Adrenal gland (tissue), 12 donors: ENCODE results near the gene COL6A3. TPM values are rescaled to one million over a fixed set of nuclear protein-coding genes. Genes with fewer than 3 reads are reported as not detected.
A peak's percentile ranks its signal among the peaks of the same experiment; 100 is the strongest.

Experiments used
- DNase-seq, 7 donors: peaks; one replicate each; pipeline ENCODE4 v3.0.0-alpha.2; 2019 to 2020
- H3K27ac ChIP-seq, 5 donors: fragments of 200-600 bp; sonication (generic) in 4 of 5; 1 replicate in 3 of 5; 2 replicates in 2 of 5; pipeline versions ENCODE4 v1.5.1 to v1.8.0; 2016 to 2020; ENCODE audit warnings: mild to moderate bottlenecking in 1 of 5
- H3K27me3 ChIP-seq: fragments of 200-600 bp; 2 replicates; pipeline ENCODE4 v1.8.0; 2021
- H3K36me3 ChIP-seq, 2 donors: fragments of 200-600 bp; replicated peaks in 1 of 2; 1 replicate in 1 of 2; 2 replicates in 1 of 2; pipeline versions ENCODE4 v1.5.1 to v1.8.0; 2018 to 2022
- H3K4me1 ChIP-seq, 2 donors: fragments of 200-600 bp; replicated peaks in 1 of 2; 1 replicate in 1 of 2; 2 replicates in 1 of 2; pipeline versions ENCODE4 v1.5.1 to v1.8.0; 2018 to 2021
- H3K4me3 ChIP-seq, 4 donors: fragments of 200-600 bp; sonication (generic) in 3 of 4; one replicate each; pipeline ENCODE4 v1.5.1; 2016 to 2018
- H3K9me3 ChIP-seq, 3 donors: fragments of 200-600 bp; sonication (generic) in 1 of 3; replicated peaks in 1 of 3; 1 replicate in 2 of 3; 2 replicates in 1 of 3; pipeline versions ENCODE4 v1.5.1 to v1.8.0; 2016 to 2021
- POLR2A ChIP-seq, 2 donors: fragments of 450-650 bp; IDR thresholded peaks; one replicate each; pipeline ENCODE4 v1.6.1; 2017; ENCODE audit warnings: antibody characterized with exemption in 2 of 2, mild to moderate bottlenecking in 2 of 2, moderate library complexity in 1 of 2
- WGBS, 4 donors: extraction: QIAGEN DNeasy Blood & Tissue Kit in 2 of 4; methylation state at CpG; one replicate each; pipeline versions ENCODE4 v1.1.5 to v1.1.7; 2013 to 2017; 5-methylcytosine and 5-hydroxymethylcytosine counted together
- intact Hi-C, 2 donors: fragments of 100-400 bp; cut with DNase I; formaldehyde crosslinking; loops; one replicate each; pipeline versions ENCODE4 v1.14.1 to v1.15.0; 2022 to 2023
- polyA plus RNA-seq, 3 donors: library from polyadenylated mRNA; stranded (reverse); fragments of 200-250 nt in 2 of 3; fragments of 350-450 nt in 1 of 3; fragmentation: Illumina TruSeq in 1 of 3; extraction: RNeasy Lipid Tissue Mini Kit (QIAGEN cat#74804) in 1 of 3; gene quantifications; one replicate each; pipeline ENCODE4 v1.2.3, GENCODE V29; 2013 to 2014
- total RNA-seq, 9 donors: library from RNA; depleted of rRNA in 4 of 9; stranded (reverse); fragments of >200 nt in 4 of 9; fragments of 120-200 nt in 1 of 9; fragmentation: NEBNext Ultra II Directional in 1 of 9; extraction: Animal tissue kit (Norgen Biotek cat#: 25700) in 1 of 9; gene quantifications; one replicate each; pipeline versions ENCODE4 v1.1.0 to v1.2.4, GENCODE V29; 2013 to 2023
- TF ChIP-seq, protein P1 (sequence below), 6 experiments: fragments of 450-650 bp in 4 of 6; fragments of 200-600 bp in 2 of 6; sonication (generic) in 1 of 6; IDR thresholded peaks; 1 replicate in 5 of 6; 2 replicates in 1 of 6; pipeline versions ENCODE4 v1.5.1 to v1.8.0; 2016 to 2021; ENCODE audit warnings: antibody characterized with exemption in 6 of 6, mild to moderate bottlenecking in 2 of 6, moderate library complexity in 1 of 6
- donor health status: healthy with polysubstance abuse.
- donor health status: Bipolar disorder and iron deficiency.
- donor health status: DM: yes; HTN: yes; CAD: no.
- donor health status: DM: no; HTN: no; CAD: no.
- donor health status: DM: no; HTN: no; CAD: no.
- donor health status: DM: yes; HTN: yes; CAD: no.

COL6A3 gene
- total and polyA plus RNA-seq, 12 donors: 15.5 to 69.4 (median 33.1) TPM

DNA sequence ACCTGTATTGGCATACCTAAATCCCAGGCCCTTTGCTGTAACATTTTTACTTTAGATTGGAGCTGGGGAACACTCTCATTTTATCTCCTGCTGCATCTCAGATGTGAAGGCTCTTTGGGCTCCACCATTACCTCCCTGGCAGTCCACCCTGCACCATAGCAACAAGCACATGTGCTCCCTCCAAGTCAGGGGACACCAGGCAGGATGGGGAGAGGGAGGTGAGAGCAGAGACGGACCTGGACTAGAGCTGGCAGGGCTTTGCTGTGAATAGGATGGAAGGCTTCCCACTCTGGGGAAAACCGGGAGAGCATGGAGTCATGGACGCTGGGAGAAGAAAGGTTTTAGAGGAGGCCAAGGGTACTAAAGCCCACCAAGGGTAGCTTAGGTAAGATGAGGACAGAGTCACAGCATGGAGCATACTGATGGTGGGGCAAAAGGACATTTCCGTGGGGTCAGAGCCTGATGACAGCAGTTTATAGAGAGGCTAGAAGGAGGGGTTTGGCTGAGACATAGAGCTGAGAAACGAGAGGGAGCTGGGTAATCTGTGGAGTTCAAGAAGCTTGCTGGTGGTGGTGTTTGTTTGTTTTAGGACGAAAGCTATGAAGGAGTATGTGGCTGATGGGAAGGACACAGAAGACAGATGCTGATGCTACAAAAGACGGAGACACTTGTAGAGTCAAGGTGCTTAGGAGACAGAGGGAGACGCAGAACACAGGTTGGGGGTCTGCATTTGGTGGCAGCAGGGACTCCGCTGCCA, 134.8 kb downstream of the COL6A3 start:
- no peaks in the 10 kb centered on the region for H3K36me3 ChIP-seq
- H3K27me3 ChIP-seq: no peaks in the 10 kb centered on the region
- H3K4me3 ChIP-seq: no peak overlapping the region
- intact Hi-C loops: no loop called here
- DNase-seq: no peak
- 77 to 84% (median 83%) methylated on average over 9 of the region's 9 CpGs for WGBS, 4 donors
- H3K4me1 ChIP-seq: peaks cover 0 to 24% of the 10 kb centered on the region in 2 donors
- H3K9me3 ChIP-seq: no peaks in the 10 kb centered on the region
- H3K27ac ChIP-seq: peak overlapping the region in 3 of 5 donors; percentile 7 to 59 (median 53)
- no peak for TF ChIP-seq POLR2A (IDR thresholded peaks at IDR 0.05)
- TF ChIP-seq, protein P1, sequence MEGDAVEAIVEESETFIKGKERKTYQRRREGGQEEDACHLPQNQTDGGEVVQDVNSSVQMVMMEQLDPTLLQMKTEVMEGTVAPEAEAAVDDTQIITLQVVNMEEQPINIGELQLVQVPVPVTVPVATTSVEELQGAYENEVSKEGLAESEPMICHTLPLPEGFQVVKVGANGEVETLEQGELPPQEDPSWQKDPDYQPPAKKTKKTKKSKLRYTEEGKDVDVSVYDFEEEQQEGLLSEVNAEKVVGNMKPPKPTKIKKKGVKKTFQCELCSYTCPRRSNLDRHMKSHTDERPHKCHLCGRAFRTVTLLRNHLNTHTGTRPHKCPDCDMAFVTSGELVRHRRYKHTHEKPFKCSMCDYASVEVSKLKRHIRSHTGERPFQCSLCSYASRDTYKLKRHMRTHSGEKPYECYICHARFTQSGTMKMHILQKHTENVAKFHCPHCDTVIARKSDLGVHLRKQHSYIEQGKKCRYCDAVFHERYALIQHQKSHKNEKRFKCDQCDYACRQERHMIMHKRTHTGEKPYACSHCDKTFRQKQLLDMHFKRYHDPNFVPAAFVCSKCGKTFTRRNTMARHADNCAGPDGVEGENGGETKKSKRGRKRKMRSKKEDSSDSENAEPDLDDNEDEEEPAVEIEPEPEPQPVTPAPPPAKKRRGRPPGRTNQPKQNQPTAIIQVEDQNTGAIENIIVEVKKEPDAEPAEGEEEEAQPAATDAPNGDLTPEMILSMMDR (IDR thresholded peaks at IDR 0.05): no peak

DNA sequence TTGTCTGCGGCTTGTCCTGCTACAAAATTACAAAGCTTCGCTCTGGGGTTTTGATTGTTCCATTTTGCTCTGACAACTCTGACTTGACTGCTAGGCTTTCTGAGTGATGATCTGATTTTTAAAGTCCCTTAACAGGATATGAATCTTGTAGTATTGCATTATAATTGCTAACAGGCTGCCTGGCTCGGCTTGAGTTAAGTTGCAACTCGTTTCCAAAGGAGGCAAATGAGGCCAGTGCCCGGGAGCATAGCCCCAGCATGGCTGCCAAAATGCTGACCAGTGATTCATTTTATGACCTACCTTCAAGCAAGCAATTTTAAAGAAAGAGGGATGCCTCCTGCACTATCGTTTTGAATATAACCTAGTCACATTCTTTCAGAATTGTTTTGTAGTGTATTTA, 135.4 kb downstream of the COL6A3 start:
- peak; percentile 53 to 92 (median 72) for DNase-seq
- WGBS, 4 donors: 39 to 47% (median 44%) methylated on average over 6 of the region's 6 CpGs
- H3K4me3 ChIP-seq: no peak overlapping the region

DNA sequence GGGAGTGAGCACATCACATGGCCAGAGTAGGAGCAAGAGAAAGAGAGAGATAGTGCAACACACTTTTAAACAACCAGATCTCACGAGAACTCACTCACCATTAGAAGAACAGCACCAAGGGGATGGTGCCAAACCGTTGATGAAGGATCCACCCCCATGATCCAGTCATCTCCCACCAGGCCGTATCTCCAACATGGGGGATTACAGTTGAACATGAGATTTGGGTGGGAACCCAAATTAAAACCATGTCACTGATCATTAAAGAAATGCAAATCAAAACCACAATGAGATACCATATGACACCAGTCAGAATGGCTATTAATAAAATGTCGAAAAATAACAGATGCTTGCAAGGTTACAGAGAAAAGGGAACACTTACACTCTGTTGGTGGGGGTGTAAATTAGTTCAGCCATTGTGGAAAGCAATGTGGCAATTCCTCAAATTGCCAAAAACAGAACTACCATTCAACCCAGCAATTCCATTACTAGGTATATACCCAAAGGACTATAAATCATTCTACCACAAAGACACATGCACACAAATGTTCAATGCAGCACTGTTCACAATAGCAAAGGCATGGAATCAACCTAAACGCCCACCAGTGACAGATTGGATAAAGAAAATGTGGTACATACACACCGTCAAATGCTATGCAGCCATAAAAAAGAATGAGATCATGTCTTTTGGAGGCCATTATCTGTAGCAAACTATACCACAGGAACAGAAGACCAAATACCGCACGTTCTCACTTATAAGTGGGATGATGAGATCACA, 137.1 kb downstream of the COL6A3 start:
- no peak overlapping the region for H3K4me3 ChIP-seq
- no peaks in the 10 kb centered on the region for H3K9me3 ChIP-seq
- no peak for DNase-seq
- intact Hi-C loops: no loop called here
- no peak for TF ChIP-seq POLR2A (IDR thresholded peaks at IDR 0.05)
- TF ChIP-seq, protein P1 (IDR thresholded peaks at IDR 0.05): no peak
- H3K36me3 ChIP-seq: no peaks in the 10 kb centered on the region
- H3K4me1 ChIP-seq: peaks cover 0 to 15% of the 10 kb centered on the region in 2 donors
- WGBS, 4 donors: 87 to 92% (median 92%) methylated on average over 8 of the region's 8 CpGs
- H3K27ac ChIP-seq: no peak overlapping the region
- no peaks in the 10 kb centered on the region for H3K27me3 ChIP-seq

More for the DNA sequence above, 135.4 kb downstream of the COL6A3 start:
- intact Hi-C loops: no loop called here
- H3K9me3 ChIP-seq: no peaks in the 10 kb centered on the region
- no peaks in the 10 kb centered on the region for H3K36me3 ChIP-seq
- no peak for TF ChIP-seq POLR2A (IDR thresholded peaks at IDR 0.05)
- TF ChIP-seq, protein P1 (IDR thresholded peaks at IDR 0.05): no peak
- peaks cover 0 to 20% of the 10 kb centered on the region in 2 donors for H3K4me1 ChIP-seq
- H3K27ac ChIP-seq: peak overlapping the region in 3 of 5 donors; percentile 7 to 59 (median 53)
- H3K27me3 ChIP-seq: no peaks in the 10 kb centered on the region

Other genes starting within 250 kb of the COL6A3 start
- gene MLPH, start 73.1 kb upstream of the COL6A3 start, total RNA-seq: 1 to 10 TPM in 3 of 9 donors, under 1 TPM in 5, not detected in 1; 0.12 to 1.9 (median 0.68) TPM
- gene MLPH, start 73.1 kb upstream of the COL6A3 start, polyA plus RNA-seq: 1 to 10 TPM in 2 of 3 donors, under 1 TPM in 1; 0.57 to 3.6 (median 3.0) TPM
- gene PRLH, start 152.4 kb upstream of the COL6A3 start, total RNA-seq: not detected
- not detected for gene PRLH, start 152.4 kb upstream of the COL6A3 start, polyA plus RNA-seq
- gene RAB17, start 176.6 kb upstream of the COL6A3 start, total RNA-seq: 10 to 100 TPM in 3 of 9 donors, 1 to 10 TPM in 4, under 1 TPM in 2; 0.91 to 18.7 (median 5.4) TPM
- gene RAB17, start 176.6 kb upstream of the COL6A3 start, polyA plus RNA-seq: 1 to 10 TPM in 2 of 3 donors, under 1 TPM in 1; 0.37 to 6.2 (median 4.7) TPM
- gene LRRFIP1, start 213.4 kb upstream of the COL6A3 start, total RNA-seq: 10 to 100 TPM; 18.7 to 79.7 (median 49.7) TPM
- gene LRRFIP1, start 213.4 kb upstream of the COL6A3 start, polyA plus RNA-seq: 10 to 100 TPM; 44.6 to 63.1 (median 57.4) TPM